ENCODE measurements around the gene UBE2J1. TPM values are rescaled to one million over a fixed set of nuclear protein-coding genes. Genes with fewer than 3 reads are reported as not detected.

The UBE2J1 gene
- total and polyA plus RNA-seq, 9 of the 15 experiments (the other 6 are each of a cell fraction or from before 2014, with no cell fraction given), result 11.6 to 32.6 (median 22.0) TPM

- TF ChIP-seq ZNF280B (CRISPR knock-in tag; IDR thresholded peaks at IDR 0.05) (no peak), MAX (CRISPR knock-in tag; IDR thresholded peaks at IDR 0.05) (0 out of 2 replicates have a peak, but pooled peaks have one; percentile 28), EP400 (IDR thresholded peaks at IDR 0.05) (no peak), ZBTB11 (CRISPR knock-in tag; IDR thresholded peaks at IDR 0.05) (no peak), FOXJ2 (tag; IDR thresholded peaks at IDR 0.05) (no peak), ZNF609 (CRISPR knock-in tag; IDR thresholded peaks at IDR 0.05; ENCODE audit: borderline replicate concordance) (no peak), PTBP1 (IDR thresholded peaks at IDR 0.05; ENCODE audit: low read depth, low read length) (no peak), ZNF280A (IDR thresholded peaks at IDR 0.05; ENCODE audit: low read depth, partially characterized antibody) (no peak), HMG20A (CRISPR knock-in tag; conservative IDR thresholded peaks at IDR 0.05) (no peak), PATZ1 (CRISPR knock-in tag; IDR thresholded peaks at IDR 0.05; ENCODE audit: borderline replicate concordance) (no peak)
Measured at GRCh38 chr6:89321131-89321970, 31.2 kb downstream of the UBE2J1 start (continued).
